HG02973 (cell line): ENCODE results near the gene MACROD1.

ENCODE experiments used
- ATAC-seq: cut with Tn5 transposase; IDR thresholded peaks from one replicate; pipeline ENCODE4 v1.9.1; 2021; ENCODE audit warnings: moderate library complexity; ENCODE audit not compliant: unreplicated experiment

Gene MACROD1

GRCh38 chr11:64078905-64079304, 87.0 kb downstream of the MACROD1 start:
- ATAC-seq: no peak

- no peak for ATAC-seq
Measured at GRCh38 chr11:64078284-64078683, 87.6 kb downstream of the MACROD1 start.

- no peak for ATAC-seq
Measured at GRCh38 chr11:64077607-64078006, 88.3 kb downstream of the MACROD1 start.

- no peak for ATAC-seq
Measured at GRCh38 chr11:64076758-64077157, 89.2 kb downstream of the MACROD1 start.

- ATAC-seq: no peak
Measured at GRCh38 chr11:64074239-64074638, 91.7 kb downstream of the MACROD1 start.

GRCh38 chr11:64073542-64073941, 92.4 kb downstream of the MACROD1 start:
- ATAC-seq: no peak

GRCh38 chr11:64072871-64073270, 93.0 kb downstream of the MACROD1 start:
- no peak for ATAC-seq

GRCh38 chr11:64072403-64072802, 93.5 kb downstream of the MACROD1 start:
- no peak for ATAC-seq

GRCh38 chr11:64071849-64072248, 94.1 kb downstream of the MACROD1 start:
- no peak for ATAC-seq

GRCh38 chr11:64070314-64070681, 95.6 kb downstream of the MACROD1 start:
- no peak for ATAC-seq

GRCh38 chr11:64069401-64070313, 96.3 kb downstream of the MACROD1 start:
- no peak for ATAC-seq

GRCh38 chr11:64068705-64069400, 97.1 kb downstream of the MACROD1 start:
- no peak for ATAC-seq

- no peak for ATAC-seq
Measured at GRCh38 chr11:64067230-64067993, 98.5 kb downstream of the MACROD1 start.

- ATAC-seq: no peak
Measured at GRCh38 chr11:64065712-64066111, 100.2 kb downstream of the MACROD1 start.

GRCh38 chr11:64065141-64065465, 100.8 kb downstream of the MACROD1 start:
- no peak for ATAC-seq

- no peak for ATAC-seq
Measured at GRCh38 chr11:64064374-64065140, 101.4 kb downstream of the MACROD1 start.

GRCh38 chr11:64063777-64064176, 102.1 kb downstream of the MACROD1 start:
- ATAC-seq: no peak

GRCh38 chr11:64062185-64063039, 103.5 kb downstream of the MACROD1 start:
- no peak for ATAC-seq

- ATAC-seq: no peak
Measured at GRCh38 chr11:64060861-64061444, 105.0 kb downstream of the MACROD1 start.
